Activated T-cell treated with anti-CD3 and anti-CD28 coated beads for 4 hours (primary cell): ENCODE measurements around the gene KCND2.
"Not testable (repeated sequence)": the region's sequence is repeated elsewhere in the genome, so short reads cannot be mapped to it uniquely, and the experiment has no call there.

Source experiments
- DNase-seq: peaks from one replicate; pipeline ENCODE4 v3.0.0-alpha.2; 2020

KCND2 gene

GRCh38 chr7:120588862-120589261 is 315.9 kb downstream of the KCND2 start:
- no peak for DNase-seq

DNA sequence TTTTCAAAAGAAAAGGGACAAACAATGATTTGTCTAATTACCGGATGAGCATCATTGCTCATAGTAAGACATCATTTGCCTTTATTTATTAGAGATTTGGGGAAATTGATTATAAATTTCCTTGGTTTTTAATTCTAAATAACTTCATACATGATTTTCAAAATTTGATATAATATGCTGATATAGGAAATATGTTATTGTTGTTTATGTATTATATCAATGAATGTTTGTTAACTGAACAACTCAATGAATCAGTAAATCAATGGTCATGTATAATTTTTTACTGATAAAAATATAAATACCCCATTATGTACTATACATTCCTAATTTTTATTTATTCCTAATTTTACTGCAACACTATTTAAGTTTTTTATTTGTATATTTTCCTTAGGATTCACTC is 327.6 kb downstream of the KCND2 start:
- DNase-seq, result no peak

- DNase-seq, result no peak
Observed at GRCh38 chr7:120603366-120603765, 330.4 kb downstream of the KCND2 start.

DNA sequence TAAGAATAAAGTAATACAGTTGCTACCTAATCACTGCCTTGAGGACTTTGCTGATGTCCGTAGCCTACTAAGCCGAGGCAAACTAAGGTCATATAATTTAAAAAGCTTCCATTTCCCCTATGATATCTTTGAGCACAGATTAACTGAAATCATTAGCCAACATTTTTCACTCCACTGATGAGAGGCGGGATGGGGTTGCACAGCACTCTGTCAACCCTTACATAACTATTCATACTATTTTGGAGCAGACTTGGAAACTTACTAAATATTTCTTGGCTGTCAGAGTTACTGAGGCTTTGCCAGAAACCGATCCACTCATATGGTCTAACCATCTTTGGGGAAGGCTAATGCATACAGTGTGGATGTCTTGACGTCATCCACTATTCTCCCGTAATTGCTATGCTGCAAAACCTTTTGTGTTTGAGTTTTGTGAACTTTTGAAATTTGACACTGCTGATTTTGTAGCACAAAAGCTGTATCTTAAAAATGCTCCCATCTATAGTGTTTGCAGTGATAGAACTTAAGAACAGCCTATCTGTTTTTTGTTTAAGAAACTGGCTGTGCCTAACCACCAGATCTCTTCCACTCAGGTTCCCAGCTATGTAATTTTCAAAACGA is 336.3 kb downstream of the KCND2 start:
- no peak for DNase-seq

GRCh38 chr7:120611975-120612374 is 339.0 kb downstream of the KCND2 start:
- DNase-seq, result no peak

DNA sequence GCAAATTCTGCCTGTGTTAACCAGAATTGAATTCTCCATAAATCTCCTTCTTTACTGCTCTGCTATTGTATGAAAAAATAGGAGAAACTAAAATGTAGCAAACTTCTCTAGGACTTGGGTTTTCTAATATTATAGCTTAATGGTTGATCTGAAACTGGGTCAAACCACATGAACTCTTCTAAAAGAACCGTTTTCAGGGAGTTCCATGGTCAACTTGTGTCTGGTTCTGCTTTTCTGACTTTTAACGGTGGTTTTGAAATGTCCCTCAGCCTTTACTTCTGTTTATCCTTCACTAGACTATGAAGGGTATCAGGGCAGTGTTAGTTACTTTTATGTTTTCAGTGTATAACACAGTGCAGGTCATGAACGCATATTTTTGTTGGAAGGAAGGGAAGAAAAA is 342.7 kb downstream of the KCND2 start:
- DNase-seq, result no peak

GRCh38 chr7:120617275-120617674 is 344.3 kb downstream of the KCND2 start:
- no peak for DNase-seq

DNA sequence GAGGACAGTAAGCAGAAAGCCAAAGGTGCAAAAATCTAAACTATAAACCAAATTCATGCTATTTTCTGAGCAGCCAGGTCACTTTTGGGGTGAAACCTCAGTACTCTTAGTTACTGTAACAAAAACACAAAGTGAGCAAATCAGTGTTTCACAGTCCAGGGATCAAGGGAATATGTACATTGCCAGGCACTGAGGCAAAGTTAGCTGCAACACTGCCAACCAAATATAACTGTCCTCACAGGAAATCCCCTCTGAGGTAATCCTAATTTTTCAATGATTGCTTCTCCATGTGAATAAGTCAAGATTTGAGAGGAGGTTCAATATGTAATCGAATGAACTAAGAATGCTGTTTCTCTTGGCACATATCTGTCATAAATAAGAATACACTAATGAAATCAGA is 355.3 kb downstream of the KCND2 start:
- no peak for DNase-seq

- DNase-seq, result no peak
Observed at GRCh38 chr7:120639884-120640283, 366.9 kb downstream of the KCND2 start.

GRCh38 chr7:120645966-120646365 is 373.0 kb downstream of the KCND2 start:
- no peak for DNase-seq

DNA sequence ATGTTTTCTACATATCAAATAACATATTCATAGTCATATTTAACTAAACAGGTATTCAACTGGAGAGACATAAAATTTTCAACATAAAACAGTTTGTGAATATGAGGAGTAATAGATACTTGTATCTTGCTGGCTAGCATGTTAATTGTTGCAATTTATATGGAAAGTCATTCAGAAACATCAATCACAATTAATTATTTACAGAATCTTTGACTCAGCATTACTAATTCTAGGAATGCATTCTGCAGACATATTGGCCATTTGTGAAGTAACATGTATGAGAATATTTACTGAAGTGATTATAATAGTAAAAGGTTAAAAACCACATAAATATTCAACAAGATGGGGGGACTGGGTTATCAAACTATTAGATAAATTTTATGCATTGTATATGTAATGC is 381.3 kb downstream of the KCND2 start:
- DNase-seq, result no peak

DNA sequence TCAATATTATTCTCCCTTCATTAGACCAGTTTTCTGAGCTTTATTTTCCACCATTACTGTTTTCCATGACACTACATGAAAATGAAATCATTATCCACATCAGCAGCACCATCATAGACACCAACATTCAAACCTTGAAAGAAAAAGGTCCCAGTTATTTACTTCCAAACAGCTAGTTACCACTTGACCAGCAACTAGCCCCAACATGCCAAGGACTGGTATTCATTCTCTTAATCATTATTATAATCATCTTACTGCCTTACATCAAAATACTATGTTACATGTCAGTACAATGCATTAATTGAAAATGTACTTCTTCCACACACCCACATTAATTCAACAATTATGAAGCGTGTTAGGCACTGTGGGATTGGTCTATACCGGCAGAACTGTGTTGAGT is 385.5 kb downstream of the KCND2 start:
- no peak for DNase-seq

GRCh38 chr7:120662291-120662690 is 389.3 kb downstream of the KCND2 start:
- no peak for DNase-seq

DNA sequence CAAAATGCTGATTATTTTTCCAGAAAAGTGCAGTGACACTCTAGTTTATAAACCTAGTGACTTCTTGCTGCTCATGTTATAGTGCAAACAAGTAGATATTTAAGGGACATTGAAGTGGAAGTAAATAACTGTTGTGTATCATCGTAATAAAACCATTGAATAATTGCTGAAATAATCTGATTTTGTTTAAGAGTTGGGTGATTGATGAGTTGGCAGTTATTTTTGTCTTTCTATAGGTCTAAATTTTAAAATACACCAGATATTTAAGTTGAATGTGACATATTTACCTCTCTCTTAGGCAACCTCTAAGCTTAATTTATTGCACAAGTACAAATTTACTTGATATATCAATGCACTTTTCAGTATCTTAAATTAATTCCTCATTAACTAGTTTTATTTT is 392.1 kb downstream of the KCND2 start:
- no peak for DNase-seq

DNA sequence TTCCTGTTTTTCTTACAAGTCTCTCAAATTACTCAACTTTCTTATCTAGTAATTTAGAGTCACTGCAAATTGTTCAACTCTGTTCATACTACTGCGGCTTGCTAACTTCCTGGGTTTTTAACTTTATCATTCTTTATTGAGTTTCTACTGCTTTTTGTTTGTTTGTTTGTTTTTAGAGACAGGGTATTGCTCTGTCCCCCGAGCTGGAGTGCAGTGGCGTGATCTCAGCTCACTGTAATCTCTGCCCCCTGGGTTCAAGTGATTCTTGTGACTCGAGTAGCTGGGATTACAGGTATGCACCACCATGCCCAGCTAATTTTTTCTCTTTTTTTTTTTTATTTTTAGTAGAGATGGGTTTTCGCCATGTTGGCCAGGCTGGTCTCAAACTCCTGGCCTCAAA is 402.1 kb downstream of the KCND2 start:
- DNase-seq, result no peak

GRCh38 chr7:120677535-120677934 is 404.6 kb downstream of the KCND2 start:
- no peak for DNase-seq

DNA sequence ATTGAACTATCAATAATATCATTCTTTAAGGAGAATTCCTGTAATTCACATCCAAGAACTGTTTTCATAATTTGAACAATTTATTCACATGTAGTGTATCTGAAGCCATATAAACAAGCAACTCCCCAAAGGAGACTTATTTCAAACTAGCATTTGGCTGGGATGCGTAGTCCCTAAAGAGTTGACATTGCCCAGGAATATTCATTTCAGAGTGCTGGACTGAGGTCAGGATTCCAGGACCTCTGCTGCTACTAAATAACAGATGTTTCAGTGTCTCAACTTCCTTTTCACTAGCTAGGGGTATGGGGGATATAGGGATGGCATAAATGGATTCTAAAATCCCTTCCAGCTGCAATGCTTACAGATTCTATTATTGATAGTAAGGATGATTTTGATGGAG is 408.0 kb downstream of the KCND2 start:
- DNase-seq, result no peak

- DNase-seq, result no peak
Observed at GRCh38 chr7:120684463-120684862, 411.5 kb downstream of the KCND2 start.

- DNase-seq, result no peak
Observed at GRCh38 chr7:120691915-120692314, 418.9 kb downstream of the KCND2 start.

- no peak for DNase-seq
Observed at GRCh38 chr7:120695848-120696247, 422.9 kb downstream of the KCND2 start.

- DNase-seq, result no peak
Observed at GRCh38 chr7:120700796-120701195, 427.8 kb downstream of the KCND2 start.

- not testable (repeated sequence) for DNase-seq
Observed at GRCh38 chr7:120702408-120702807, 429.4 kb downstream of the KCND2 start.

GRCh38 chr7:120703585-120704240 is 430.7 kb downstream of the KCND2 start:
- no peak for DNase-seq

DNA sequence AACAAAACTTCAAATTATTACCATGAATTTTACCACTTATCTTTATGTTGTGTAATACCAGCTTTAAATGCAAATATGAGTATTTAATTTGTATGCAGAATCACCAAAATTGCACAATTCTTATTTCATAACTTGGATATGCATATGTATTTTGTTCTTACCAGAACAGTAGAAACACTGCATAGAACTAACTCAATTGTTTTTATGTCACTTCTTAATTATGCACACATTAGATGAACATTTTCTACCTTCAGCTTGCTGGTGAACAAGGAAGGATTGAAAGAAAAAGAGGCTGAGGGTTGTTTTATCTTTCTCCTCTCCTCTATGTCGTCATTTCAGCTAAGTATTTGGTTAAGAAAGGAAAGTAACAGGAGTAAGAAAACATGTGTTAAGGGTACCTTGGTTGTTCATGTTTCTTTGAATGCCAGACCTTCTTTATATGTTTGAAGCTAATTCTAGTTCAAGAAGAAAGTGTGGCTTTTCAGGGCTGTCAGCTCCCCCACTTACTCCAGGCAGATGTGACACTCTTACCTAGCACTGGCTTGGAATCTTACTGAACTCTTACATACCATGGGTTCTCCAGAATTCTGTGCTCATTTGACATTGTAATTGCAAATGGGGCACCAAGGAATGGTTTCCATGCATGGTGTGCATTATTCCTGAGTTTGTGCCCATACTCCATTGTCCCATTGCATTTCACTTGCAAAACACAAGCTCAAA is 436.4 kb downstream of the KCND2 start:
- DNase-seq, result no peak

GRCh38 chr7:120709972-120710320 is 437.0 kb downstream of the KCND2 start:
- no peak for DNase-seq
